D721Med (cell line): ENCODE results near the gene SEPTIN7.
"Not testable (repeated sequence)": the region's sequence is repeated elsewhere in the genome, so short reads cannot be mapped to it uniquely, and the experiment has no call there.

Experiments
- DNase-seq: peaks from one replicate; pipeline ENCODE4 v3.0.0; 2011; ENCODE audit warnings: low spot score; ENCODE audit not compliant: insufficient read length
- FAIRE-seq: peaks from 2 replicates; lab custom pipeline; 2011; peaks lifted over from hg19 to GRCh38; lab: Jason Lieb, UNC
- TF ChIP-seq, protein P1 (sequence below): IDR thresholded peaks from 2 replicates; pipeline ENCODE4 v1.5.1; 2012; ENCODE audit warnings: mild to moderate bottlenecking, control low read depth; ENCODE audit not compliant: insufficient read depth; ENCODE audit errors: missing control alignments

Gene SEPTIN7

DNA sequence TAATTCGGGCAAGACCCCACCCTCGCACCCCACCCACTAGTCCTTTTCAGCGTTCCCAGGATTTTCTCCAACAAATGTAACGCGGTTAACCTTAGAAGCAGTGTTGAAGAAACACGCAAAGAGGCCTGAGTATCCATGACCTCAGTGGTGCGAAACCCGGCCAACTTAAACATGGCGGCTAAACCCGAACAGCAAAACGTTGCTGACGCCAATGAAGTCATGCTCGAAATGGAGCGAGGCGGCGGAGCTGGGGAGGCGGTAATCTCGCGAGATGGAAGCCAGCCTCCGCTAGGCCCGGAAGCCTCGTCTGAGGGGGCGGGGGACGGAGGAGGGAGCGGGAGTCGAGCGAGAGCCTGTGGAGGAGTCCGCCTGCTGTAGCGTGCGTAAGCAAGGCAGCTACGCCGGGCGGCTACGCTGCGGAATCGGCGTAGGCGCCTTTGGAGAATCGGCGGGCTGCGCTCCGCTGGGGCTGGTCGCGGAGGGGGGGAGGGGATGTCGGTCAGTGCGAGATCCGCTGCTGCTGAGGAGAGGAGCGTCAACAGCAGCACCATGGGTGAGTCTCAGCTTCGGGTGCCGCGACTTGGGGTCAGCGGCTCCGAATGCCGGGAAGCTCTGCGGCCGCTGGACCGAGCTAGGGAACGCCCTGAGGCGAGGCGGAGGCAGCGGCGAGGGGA, at the start of gene SEPTIN7:
Gene SEPTIN7, plus strand, starts transcription at position 340 of the 674 bp plus-strand sequence. Its CDS starts 153 bp downstream, at position 493.
- no peak for FAIRE-seq
- DNase-seq: peak; percentile 37
- TF ChIP-seq, protein P1, sequence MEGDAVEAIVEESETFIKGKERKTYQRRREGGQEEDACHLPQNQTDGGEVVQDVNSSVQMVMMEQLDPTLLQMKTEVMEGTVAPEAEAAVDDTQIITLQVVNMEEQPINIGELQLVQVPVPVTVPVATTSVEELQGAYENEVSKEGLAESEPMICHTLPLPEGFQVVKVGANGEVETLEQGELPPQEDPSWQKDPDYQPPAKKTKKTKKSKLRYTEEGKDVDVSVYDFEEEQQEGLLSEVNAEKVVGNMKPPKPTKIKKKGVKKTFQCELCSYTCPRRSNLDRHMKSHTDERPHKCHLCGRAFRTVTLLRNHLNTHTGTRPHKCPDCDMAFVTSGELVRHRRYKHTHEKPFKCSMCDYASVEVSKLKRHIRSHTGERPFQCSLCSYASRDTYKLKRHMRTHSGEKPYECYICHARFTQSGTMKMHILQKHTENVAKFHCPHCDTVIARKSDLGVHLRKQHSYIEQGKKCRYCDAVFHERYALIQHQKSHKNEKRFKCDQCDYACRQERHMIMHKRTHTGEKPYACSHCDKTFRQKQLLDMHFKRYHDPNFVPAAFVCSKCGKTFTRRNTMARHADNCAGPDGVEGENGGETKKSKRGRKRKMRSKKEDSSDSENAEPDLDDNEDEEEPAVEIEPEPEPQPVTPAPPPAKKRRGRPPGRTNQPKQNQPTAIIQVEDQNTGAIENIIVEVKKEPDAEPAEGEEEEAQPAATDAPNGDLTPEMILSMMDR: no peak

- FAIRE-seq: no peak
- TF ChIP-seq, protein P1: no peak
- no peak for DNase-seq
Observed at GRCh38 chr7:35752742-35753141, 48.1 kb upstream of the SEPTIN7 start.

- TF ChIP-seq, protein P1: no peak
- DNase-seq (no peak), FAIRE-seq (no peak)
Observed at GRCh38 chr7:35753761-35754603, 46.9 kb upstream of the SEPTIN7 start.

GRCh38 chr7:35754741-35755140, 46.1 kb upstream of the SEPTIN7 start:
- DNase-seq: no peak
- TF ChIP-seq, protein P1: no peak
- FAIRE-seq: no peak

GRCh38 chr7:35755711-35756110, 45.1 kb upstream of the SEPTIN7 start:
- DNase-seq (no peak), FAIRE-seq (no peak)
- TF ChIP-seq, protein P1: no peak

DNA sequence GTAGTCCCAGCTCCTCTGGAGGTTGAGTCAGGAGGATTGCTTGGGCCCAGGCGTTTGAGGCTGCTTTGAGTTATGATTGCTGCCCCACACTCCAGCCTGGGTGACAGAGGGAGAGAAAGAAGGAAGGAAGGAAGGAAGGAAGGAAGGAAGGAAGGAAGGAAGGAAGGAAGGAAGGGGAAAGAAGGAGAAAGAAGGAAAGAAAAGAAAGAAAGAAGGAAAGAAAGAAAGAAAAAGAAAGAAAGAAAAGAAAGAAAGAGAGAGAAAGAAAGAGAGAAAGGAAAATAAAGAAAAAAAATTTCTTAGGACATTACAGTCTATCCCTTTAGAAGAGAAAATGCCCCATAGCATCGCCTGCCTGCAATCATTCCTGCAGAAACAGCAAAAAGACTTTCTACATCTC, 44.4 kb upstream of the SEPTIN7 start:
- not testable (repeated sequence) for FAIRE-seq

DNA sequence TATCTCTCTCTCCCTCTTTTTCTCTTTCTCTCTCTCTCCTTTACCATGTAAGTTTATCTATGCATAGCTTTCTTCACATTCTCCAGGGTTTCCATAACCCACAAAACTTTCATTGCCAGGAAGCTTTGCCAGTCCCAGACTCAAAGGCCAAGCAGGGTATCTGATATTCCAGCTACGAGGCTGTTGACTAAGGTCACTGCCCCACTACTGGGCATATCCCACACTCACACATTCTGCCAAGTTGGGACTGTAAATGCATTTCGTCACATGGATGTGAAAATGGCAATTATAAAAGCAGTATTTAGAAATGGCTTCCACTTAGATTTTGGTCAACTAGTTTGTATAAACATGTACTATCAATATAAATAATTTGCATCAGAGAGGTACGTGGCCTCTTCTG, 43.3 kb upstream of the SEPTIN7 start:
- FAIRE-seq (no peak), DNase-seq (no peak)
- TF ChIP-seq, protein P1: no peak

More for the DNA sequence above, 44.4 kb upstream of the SEPTIN7 start:
- not testable (repeated sequence) for DNase-seq
